ENCODE measurements around the gene GRPEL1.

DNA sequence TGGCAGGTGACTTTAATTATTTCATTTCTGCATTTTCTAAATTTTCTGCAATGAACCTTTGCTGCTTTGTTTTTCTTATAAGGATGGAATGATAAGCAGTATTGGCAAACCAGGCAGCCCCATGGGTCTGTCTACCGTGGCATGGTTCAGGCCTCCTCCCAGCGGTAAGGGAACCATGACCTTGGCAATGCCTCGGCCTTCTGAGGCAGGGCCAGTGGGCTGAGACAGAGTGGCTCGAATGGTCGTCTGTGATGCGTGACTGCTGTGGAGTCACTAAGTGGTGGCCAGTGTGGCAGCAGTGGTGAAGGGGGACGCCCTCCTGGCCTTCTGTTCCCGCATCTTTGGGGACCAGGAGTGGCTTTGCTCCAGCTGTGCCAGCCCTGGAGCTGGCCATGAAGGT, 43.6 kb upstream of the GRPEL1 start:
- TF ChIP-seq, protein P1, sequence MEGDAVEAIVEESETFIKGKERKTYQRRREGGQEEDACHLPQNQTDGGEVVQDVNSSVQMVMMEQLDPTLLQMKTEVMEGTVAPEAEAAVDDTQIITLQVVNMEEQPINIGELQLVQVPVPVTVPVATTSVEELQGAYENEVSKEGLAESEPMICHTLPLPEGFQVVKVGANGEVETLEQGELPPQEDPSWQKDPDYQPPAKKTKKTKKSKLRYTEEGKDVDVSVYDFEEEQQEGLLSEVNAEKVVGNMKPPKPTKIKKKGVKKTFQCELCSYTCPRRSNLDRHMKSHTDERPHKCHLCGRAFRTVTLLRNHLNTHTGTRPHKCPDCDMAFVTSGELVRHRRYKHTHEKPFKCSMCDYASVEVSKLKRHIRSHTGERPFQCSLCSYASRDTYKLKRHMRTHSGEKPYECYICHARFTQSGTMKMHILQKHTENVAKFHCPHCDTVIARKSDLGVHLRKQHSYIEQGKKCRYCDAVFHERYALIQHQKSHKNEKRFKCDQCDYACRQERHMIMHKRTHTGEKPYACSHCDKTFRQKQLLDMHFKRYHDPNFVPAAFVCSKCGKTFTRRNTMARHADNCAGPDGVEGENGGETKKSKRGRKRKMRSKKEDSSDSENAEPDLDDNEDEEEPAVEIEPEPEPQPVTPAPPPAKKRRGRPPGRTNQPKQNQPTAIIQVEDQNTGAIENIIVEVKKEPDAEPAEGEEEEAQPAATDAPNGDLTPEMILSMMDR (IDR thresholded peaks at IDR 0.05), result no peak
- TF ChIP-seq POLR2A (IDR thresholded peaks at IDR 0.05) (no peak), POLR2AphosphoS5 (IDR thresholded peaks at IDR 0.05; ENCODE audit: insufficient read depth in 1 of 2, low read depth in 1 of 2) (no peak)

Data from vagina (tissue), 2 donors.